H1 (cell line): Measurements from ENCODE around the gene EGFR. TPM values are rescaled to one million over a fixed set of nuclear protein-coding genes. Genes with fewer than 3 reads are reported as not detected.

Experiments
- CTCF ChIA-PET: fragments of 300-600 bp; sonication (Branson Sonifier 250); formaldehyde crosslinking; loops from one replicate; lab custom pipeline; 2021; ENCODE audit not compliant: partially characterized antibody; lab: Charles Lee
- POLR2A ChIA-PET: fragments of 300-600 bp; sonication (Branson Sonifier 250); formaldehyde crosslinking; loops from one replicate; lab custom pipeline; 2021; ENCODE audit warnings: inconsistent platforms; ENCODE audit not compliant: partially characterized antibody; lab: Charles Lee
- DNase-seq, 2 experiments: peaks; one replicate each; pipeline versions ENCODE4 v3.0.0 to v3.0.0-alpha.2; 2010 to 2022; ENCODE audit warnings: low spot score in 2 of 2, low read depth in 1 of 2, mixed read lengths in 1 of 2
- FAIRE-seq: peaks from 2 replicates; lab custom pipeline; 2011; peaks lifted over from hg19 to GRCh38; lab: Jason Lieb, UNC
- H2AFZ ChIP-seq: 2 replicates; pipeline ENCODE4 v1.8.1; 2012; ENCODE audit warnings: low read length, inconsistent platforms
- H2AK5ac ChIP-seq: 2 replicates; pipeline ENCODE4 v1.6.1; 2013; ENCODE audit warnings: low read depth, low read length
- H2BK120ac ChIP-seq: replicated peaks from 2 replicates; pipeline ENCODE3; 2013; ENCODE audit warnings: low read depth, low read length, inconsistent platforms
- H2BK12ac ChIP-seq: 2 replicates; pipeline ENCODE4 v1.6.1; 2013; ENCODE audit warnings: low read depth, low read length
- H2BK15ac ChIP-seq: 2 replicates; pipeline ENCODE4 v1.6.1; 2013; ENCODE audit warnings: low read length
- H2BK20ac ChIP-seq: 2 replicates; pipeline ENCODE4 v1.6.1; 2013; ENCODE audit warnings: low read length
- H2BK5ac ChIP-seq: 2 replicates; pipeline ENCODE4 v1.6.1; 2013; ENCODE audit warnings: low read depth, low read length
- H3K14ac ChIP-seq: 2 replicates; pipeline ENCODE4 v1.6.1; 2013; ENCODE audit warnings: inconsistent platforms; ENCODE audit not compliant: insufficient read length
- H3K18ac ChIP-seq: 2 replicates; pipeline ENCODE4 v1.6.1; 2013; ENCODE audit warnings: low read length; ENCODE audit errors: extremely low read depth
- H3K23ac ChIP-seq: 2 replicates; pipeline ENCODE4 v1.6.1; 2013; ENCODE audit warnings: inconsistent platforms; ENCODE audit not compliant: insufficient read length
- H3K23me2 ChIP-seq: 2 replicates; pipeline ENCODE4 v1.6.1; 2013; ENCODE audit warnings: low read depth, low read length
- H3K27ac ChIP-seq: 2 replicates; pipeline ENCODE4 v1.6.1; 2011; ENCODE audit warnings: low read depth, low read length, inconsistent platforms
- H3K27me3 ChIP-seq, 4 experiments: replicated peaks in 1 of 4; 1 replicate in 1 of 4; 2 replicates in 3 of 4; pipeline versions ENCODE4 v1.6.1 to v1.8.1; 2011 to 2013; ENCODE audit warnings: low read length in 3 of 4, mild to moderate bottlenecking in 3 of 4, inconsistent platforms in 2 of 4, mixed read lengths in 2 of 4, moderate library complexity in 1 of 4; ENCODE audit not compliant: control insufficient read depth in 3 of 4, insufficient read depth in 3 of 4; ENCODE audit errors: extremely low read depth in 1 of 4
- H3K36me3 ChIP-seq, 4 experiments: 2 replicates each; pipeline versions ENCODE4 v1.6.1 to v1.8.1; 2011 to 2013; ENCODE audit warnings: mild to moderate bottlenecking in 4 of 4, low read length in 3 of 4, moderate library complexity in 2 of 4, control low read depth in 1 of 4, inconsistent platforms in 1 of 4; ENCODE audit not compliant: insufficient read depth in 4 of 4, control insufficient read depth in 2 of 4
- H3K4ac ChIP-seq: replicated peaks from 2 replicates; pipeline ENCODE3; 2013; ENCODE audit warnings: low read length, low read depth, mixed read lengths, inconsistent platforms; ENCODE audit not compliant: insufficient read length
- H3K4me1 ChIP-seq, 4 experiments: replicated peaks in 1 of 4; 1 replicate in 1 of 4; 2 replicates in 3 of 4; pipeline versions ENCODE4 v1.6.1 to v1.8.1; 2011 to 2013; ENCODE audit warnings: low read length in 3 of 4, inconsistent platforms in 2 of 4, mixed read lengths in 1 of 4; ENCODE audit not compliant: insufficient read depth in 4 of 4, control insufficient read depth in 3 of 4
- H3K4me2 ChIP-seq, 2 experiments: 2 replicates each; pipeline versions ENCODE4 v1.6.1 to v1.8.1; 2011 to 2013; ENCODE audit warnings: low read depth in 2 of 2, low read length in 2 of 2, control low read depth in 1 of 2, inconsistent platforms in 1 of 2, mild to moderate bottlenecking in 1 of 2; ENCODE audit not compliant: insufficient read depth in 1 of 2
- H3K4me3 ChIP-seq, 4 experiments: fragments of 200-600, 300-600 bp in 1 of 4; sonication (generic), shearing (Covaris generic), sonication (Bioruptor Twin) in 1 of 4; 2 replicates each; pipeline versions ENCODE4 v1.5.1 to v1.8.1; 2011 to 2016; ENCODE audit warnings: low read length in 4 of 4, low read depth in 3 of 4, control low read depth in 2 of 4, inconsistent platforms in 2 of 4, mild to moderate bottlenecking in 2 of 4, mixed read lengths in 1 of 4, moderate library complexity in 1 of 4; ENCODE audit not compliant: insufficient read depth in 2 of 4; ENCODE audit errors: extremely low read depth in 1 of 4
- H3K56ac ChIP-seq: replicated peaks from 2 replicates; pipeline ENCODE3; 2013; ENCODE audit warnings: low read depth, mild to moderate bottlenecking, mixed read lengths, low read length, inconsistent platforms; ENCODE audit not compliant: insufficient read length
- H3K79me1 ChIP-seq: 2 replicates; pipeline ENCODE4 v1.6.1; 2013; ENCODE audit warnings: low read depth, low read length, control low read depth
- H3K79me2 ChIP-seq, 2 experiments: 2 replicates each; pipeline versions ENCODE4 v1.6.1 to v1.8.1; 2012 to 2013; ENCODE audit warnings: low read length in 2 of 2, mild to moderate bottlenecking in 2 of 2, inconsistent platforms in 1 of 2; ENCODE audit not compliant: insufficient read depth in 2 of 2, control insufficient read depth in 1 of 2
- H3K9ac ChIP-seq, 4 experiments: replicated peaks in 1 of 4; 1 replicate in 1 of 4; 2 replicates in 3 of 4; pipeline versions ENCODE4 v1.6.1 to v1.8.1; 2011 to 2013; ENCODE audit warnings: low read depth in 3 of 4, low read length in 3 of 4, control low read depth in 2 of 4, mild to moderate bottlenecking in 2 of 4, moderate library complexity in 2 of 4, inconsistent platforms in 1 of 4; ENCODE audit errors: extremely low read depth in 1 of 4
- H3K9me3 ChIP-seq, 2 experiments: 2 replicates each; pipeline versions ENCODE4 v1.6.1 to v1.8.1; 2012 to 2013; ENCODE audit warnings: mild to moderate bottlenecking in 2 of 2, moderate library complexity in 2 of 2, control low read depth in 1 of 2, inconsistent platforms in 1 of 2, low read depth in 1 of 2, low read length in 1 of 2, mixed read lengths in 1 of 2; ENCODE audit not compliant: insufficient read depth in 2 of 2
- H4K20me1 ChIP-seq, 2 experiments: replicated peaks in 1 of 2; 2 replicates each; pipeline versions ENCODE3 to v1.8.1; 2011 to 2013; ENCODE audit warnings: inconsistent platforms in 2 of 2, low read length in 2 of 2, mild to moderate bottlenecking in 1 of 2; ENCODE audit not compliant: insufficient read depth in 2 of 2, control insufficient read depth in 1 of 2
- H4K5ac ChIP-seq: 2 replicates; pipeline ENCODE4 v1.6.1; 2013; ENCODE audit warnings: low read length, low read depth, mixed read lengths, inconsistent platforms; ENCODE audit not compliant: insufficient read length
- H4K8ac ChIP-seq: 2 replicates; pipeline ENCODE4 v1.8.0; 2013; ENCODE audit warnings: mild to moderate bottlenecking, moderate library complexity, low read length, inconsistent platforms; ENCODE audit not compliant: insufficient read depth; ENCODE audit errors: extremely low read depth
- H4K91ac ChIP-seq: replicated peaks from 2 replicates; pipeline ENCODE3; 2013; ENCODE audit warnings: low read length, mixed read lengths, inconsistent platforms; ENCODE audit not compliant: insufficient read length
- GABPA ChIP-seq: IDR thresholded peaks from 2 replicates; pipeline ENCODE4 v1.6.1; 2011; ENCODE audit warnings: mild to moderate bottlenecking, low read length, moderate library complexity, borderline replicate concordance; ENCODE audit not compliant: insufficient read depth
- HDAC2 ChIP-seq, 2 experiments: fragments of 300-600 bp in 1 of 2; sonication (generic) in 1 of 2; IDR thresholded peaks; 2 replicates each; pipeline ENCODE4 v1.6.1; 2011 to 2012; ENCODE audit warnings: low read depth in 2 of 2, low read length in 2 of 2, mild to moderate bottlenecking in 2 of 2, moderate library complexity in 2 of 2, borderline replicate concordance in 1 of 2, inconsistent platforms in 1 of 2
- JUN ChIP-seq: IDR thresholded peaks from 2 replicates; pipeline ENCODE4 v1.6.1; 2011; ENCODE audit warnings: low read depth, mild to moderate bottlenecking, improper control_type of control experiment, low read length
- NRF1 ChIP-seq: IDR thresholded peaks from 2 replicates; pipeline ENCODE4 v1.6.1; 2011; ENCODE audit warnings: mild to moderate bottlenecking, low read depth, low read length, improper control_type of control experiment
- SP4 ChIP-seq: IDR thresholded peaks from 2 replicates; pipeline ENCODE4 v1.6.1; 2012; ENCODE audit warnings: low read length, inconsistent platforms
- SUZ12 ChIP-seq: fragments of 200-600 bp; sonication (generic); IDR thresholded peaks from 2 replicates; pipeline ENCODE4 v1.6.1; 2012; ENCODE audit warnings: mild to moderate bottlenecking, inconsistent platforms, low read length, moderate library complexity, mixed read lengths
- TAF7 ChIP-seq: optimal IDR thresholded peaks from 2 replicates; pipeline ENCODE3; 2011; ENCODE audit warnings: low read depth, mild to moderate bottlenecking, inconsistent platforms, low read length, moderate library complexity, borderline replicate concordance
- TEAD4 ChIP-seq: IDR thresholded peaks from 2 replicates; pipeline ENCODE4 v1.6.1; 2012; ENCODE audit warnings: low read depth, low read length, inconsistent platforms, mixed read lengths
- WGBS, 2 experiments: shearing (Covaris generic) in 1 of 2; methylation state at CpG; one replicate each; pipeline versions ENCODE4 v1.1.6 to v1.1.7; 2013 to 2015; ENCODE audit warnings: low lambda C conversion rate in 2 of 2, mixed read lengths in 2 of 2, inconsistent platforms in 1 of 2, low coverage in 1 of 2, missing lambda C conversion rate in 1 of 2; ENCODE audit not compliant: insufficient replicate concordance in 2 of 2, insufficient coverage in 1 of 2, insufficient read length in 1 of 2; ENCODE audit errors: extremely low coverage in 1 of 2, missing lambda C conversion rate in 1 of 2; 5-methylcytosine and 5-hydroxymethylcytosine counted together
- polyA plus RNA-seq, 7 experiments: library from polyadenylated mRNA; depleted of rRNA in 3 of 7; stranded (reverse) in 5 of 7; unstranded in 2 of 7; fragments of >200 nt in 5 of 7; fragments of 200-250 nt in 2 of 7; gene quantifications; 1 replicate in 5 of 7; 2 replicates in 1 of 7; 4 replicates in 1 of 7; pipeline versions ENCODE4 v1.2.1 to v1.2.3, GENCODE V29; 2011 to 2013; ENCODE audit warnings: missing spikeins in 2 of 7, mixed read lengths in 2 of 7
- total RNA-seq: library from RNA; stranded (reverse); fragmentation: NEBNext Ultra II Directional; extraction: Animal tissue kit (Norgen Biotek cat#: 25700); gene quantifications from 2 replicates; pipeline ENCODE4 v1.2.1, GENCODE V29; 2021

The EGFR gene
- total and polyA plus RNA-seq, 2 of the 8 experiments (the other 6 are each of a cell fraction or from before 2014, with no cell fraction given), result 1.9 to 5.8 TPM

DNA sequence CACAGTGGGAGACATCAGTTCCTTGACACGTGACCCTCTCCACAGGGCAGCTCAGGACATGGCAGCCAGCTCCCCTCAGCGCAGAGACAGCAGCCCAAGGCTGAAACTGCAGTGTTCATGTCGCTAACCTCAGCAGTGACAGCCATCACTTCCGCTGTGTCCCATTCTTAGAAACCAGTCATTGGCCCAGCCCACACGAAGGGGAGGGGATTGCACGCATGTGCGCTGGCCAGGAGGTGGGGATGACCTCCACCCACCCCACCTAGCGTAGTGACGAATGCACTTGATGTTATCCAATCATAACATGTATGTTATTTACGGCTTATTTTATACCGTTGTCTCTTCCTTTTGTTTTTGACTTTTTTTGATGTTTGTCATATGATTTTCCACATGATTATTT is 36.9 kb upstream of the EGFR start:
- Histone ChIP-seq H2BK20ac (no peak overlapping the region), H3K27me3 (peaks cover 0 to 1% (median 0%) of the 10 kb centered on the region in 4 experiments; a peak in 1 of 7 replicates), H3K4me2 (no peak overlapping the region), H3K36me3 (no peaks in the 10 kb centered on the region), H2AK5ac (no peak overlapping the region), H4K91ac (no peak overlapping the region), H2BK120ac (no peak overlapping the region), H3K4me3 (no peak overlapping the region), H4K5ac (no peak overlapping the region), H3K79me2 (no peaks in the 10 kb centered on the region), H3K4ac (no peak overlapping the region), H3K23me2 (no peaks in the 10 kb centered on the region), H2BK5ac (no peak overlapping the region), H4K20me1 (no peaks in the 10 kb centered on the region), H2AFZ (no peak overlapping the region; the same call in 1 of the 2 replicates), H3K9ac (no peak overlapping the region), H2BK12ac (no peak overlapping the region), H3K14ac (no peak overlapping the region), H3K27ac (no peak overlapping the region), H3K9me3 (no peaks in the 10 kb centered on the region), H4K8ac (no peak overlapping the region), H3K4me1 (peaks cover 0 to 3% (median 0%) of the 10 kb centered on the region in 4 experiments; a peak in 2 of 7 replicates), H3K18ac (no peak overlapping the region), H3K23ac (no peak overlapping the region), H3K79me1 (no peaks in the 10 kb centered on the region), H3K56ac (no peak overlapping the region), H2BK15ac (no peak overlapping the region)
- TF ChIP-seq TAF7, result no peak
- TF ChIP-seq GABPA, result no peak
- no peak for TF ChIP-seq HDAC2 (IDR thresholded peaks at IDR 0.05; ENCODE audit: borderline replicate concordance in 1 of 2, low read depth in 2 of 2, low read length in 2 of 2)
- no peak for TF ChIP-seq JUN
- TF ChIP-seq SP4, result no peak
- TF ChIP-seq NRF1, result no peak
- TF ChIP-seq TEAD4, result no peak
- TF ChIP-seq SUZ12, result no peak
- 88% methylated on average over 11 of the region's 11 CpGs; no CpG with 5 or more reads in 1 of the 2 experiments for WGBS, 2 experiments
- no peak for DNase-seq
- ChIA-PET CTCF (interaction anchor here (0.7 kb wide), 1 partner anchor 61 kb away, joined by 3 read pairs; no protein-coding TSS in a partner anchor), POLR2A (no interaction called here)
- FAIRE-seq, result no peak
